Hepatocyte (in vitro differentiated cells): Measurements from ENCODE around the gene ITGB7.

Experiments used
- EZH2 ChIP-seq: fragments of 200-600 bp; sonication (generic); IDR thresholded peaks from 2 replicates; pipeline ENCODE4 v1.6.1; 2016; ENCODE audit warnings: antibody characterized with exemption, mild to moderate bottlenecking, borderline replicate concordance
- EZH2phosphoT487 ChIP-seq: fragments of 200-600 bp; sonication (generic); IDR thresholded peaks from one replicate; pipeline ENCODE4 v1.6.1; 2018; ENCODE audit warnings: antibody characterized with exemption, mild to moderate bottlenecking, low read depth, moderate library complexity; ENCODE audit not compliant: unreplicated experiment, severe bottlenecking
- TF ChIP-seq, protein P1 (sequence below): fragments of 200-600 bp; sonication (generic); IDR thresholded peaks from 2 replicates; pipeline ENCODE4 v1.5.1; 2016; ENCODE audit warnings: antibody characterized with exemption, mild to moderate bottlenecking; ENCODE audit not compliant: poor library complexity

- TF ChIP-seq, protein P1, sequence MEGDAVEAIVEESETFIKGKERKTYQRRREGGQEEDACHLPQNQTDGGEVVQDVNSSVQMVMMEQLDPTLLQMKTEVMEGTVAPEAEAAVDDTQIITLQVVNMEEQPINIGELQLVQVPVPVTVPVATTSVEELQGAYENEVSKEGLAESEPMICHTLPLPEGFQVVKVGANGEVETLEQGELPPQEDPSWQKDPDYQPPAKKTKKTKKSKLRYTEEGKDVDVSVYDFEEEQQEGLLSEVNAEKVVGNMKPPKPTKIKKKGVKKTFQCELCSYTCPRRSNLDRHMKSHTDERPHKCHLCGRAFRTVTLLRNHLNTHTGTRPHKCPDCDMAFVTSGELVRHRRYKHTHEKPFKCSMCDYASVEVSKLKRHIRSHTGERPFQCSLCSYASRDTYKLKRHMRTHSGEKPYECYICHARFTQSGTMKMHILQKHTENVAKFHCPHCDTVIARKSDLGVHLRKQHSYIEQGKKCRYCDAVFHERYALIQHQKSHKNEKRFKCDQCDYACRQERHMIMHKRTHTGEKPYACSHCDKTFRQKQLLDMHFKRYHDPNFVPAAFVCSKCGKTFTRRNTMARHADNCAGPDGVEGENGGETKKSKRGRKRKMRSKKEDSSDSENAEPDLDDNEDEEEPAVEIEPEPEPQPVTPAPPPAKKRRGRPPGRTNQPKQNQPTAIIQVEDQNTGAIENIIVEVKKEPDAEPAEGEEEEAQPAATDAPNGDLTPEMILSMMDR = no peak
- TF ChIP-seq EZH2 (no peak), EZH2phosphoT487 (no peak)
Measured at GRCh38 chr12:53205747-53206419, 1.2 kb downstream of the ITGB7 start.
